Transverse colon (tissue), 4 donors: Measurements from ENCODE around the gene PRKAG3. TPM values are rescaled to one million over a fixed set of nuclear protein-coding genes. Genes with fewer than 3 reads are reported as not detected.

Experiments used
- DNase-seq: peaks from one replicate; pipeline ENCODE4 v3.0.0-alpha.2; 2019
- H3K27ac ChIP-seq, 4 donors: fragments of 200-600 bp; sonication (generic); 2 replicates each; pipeline ENCODE4 v1.5.1; 2016 to 2018; ENCODE audit warnings: inconsistent platforms in 4 of 4
- H3K27me3 ChIP-seq: fragments of 200-600 bp; sonication (generic); 2 replicates; pipeline ENCODE4 v1.5.1; 2017; ENCODE audit warnings: inconsistent platforms
- H3K36me3 ChIP-seq, 4 donors: fragments of 200-600 bp; sonication (generic); 2 replicates each; pipeline ENCODE4 v1.5.1; 2017 to 2019; ENCODE audit warnings: inconsistent platforms in 4 of 4
- H3K4me1 ChIP-seq, 4 donors: fragments of 200-600 bp; sonication (generic); 2 replicates each; pipeline ENCODE4 v1.5.1; 2017 to 2020; ENCODE audit warnings: inconsistent platforms in 4 of 4
- H3K4me3 ChIP-seq, 4 donors: fragments of 200-600 bp; sonication (generic); 1 replicate in 1 of 4; 2 replicates in 3 of 4; pipeline versions ENCODE4 v1.5.1 to v1.6.1; 2017 to 2019; ENCODE audit warnings: inconsistent platforms in 4 of 4
- H3K9me3 ChIP-seq, 2 donors: fragments of 200-600 bp; sonication (generic); 2 replicates each; pipeline ENCODE4 v1.5.1; 2017 to 2019; ENCODE audit warnings: inconsistent platforms in 2 of 2
- EP300 ChIP-seq: sonication (generic); formaldehyde crosslinking; IDR thresholded peaks from one replicate; pipeline ENCODE4 v1.6.1; 2017; ENCODE audit warnings: antibody characterized with exemption, low read depth
- POLR2A ChIP-seq: fragments of 450-650 bp; IDR thresholded peaks from one replicate; pipeline ENCODE4 v1.6.1; 2016; ENCODE audit warnings: antibody characterized with exemption, mild to moderate bottlenecking, moderate library complexity
- POLR2AphosphoS5 ChIP-seq, 3 donors: sonication (generic); formaldehyde crosslinking; IDR thresholded peaks; one replicate each; pipeline ENCODE4 v1.6.1; 2016; ENCODE audit warnings: antibody characterized with exemption in 3 of 3
- WGBS, 2 donors: methylation state at CpG; one replicate each; pipeline ENCODE4 v1.1.5; 2018; ENCODE audit warnings: low coverage in 1 of 2; 5-methylcytosine and 5-hydroxymethylcytosine counted together
- in situ Hi-C, 4 donors: fragments of 200-750 bp; cut with MboI; loops; one replicate each; pipeline versions ENCODE4 v1.15.0 to v1.15.1; 2017; ENCODE audit warnings: low sequenced_read_pairs in 3 of 4, low pct_ligation_motif_present in 1 of 4, low pct_unique_long_range_greater_than_20kb in 1 of 4
- intact Hi-C: fragments of 100-400 bp; cut with DNase I; formaldehyde crosslinking; loops from one replicate; pipeline ENCODE4 v1.15.1; 2023; ENCODE audit warnings: low total_unique reads
- total RNA-seq, 4 donors: library from RNA; depleted of rRNA; stranded (reverse); fragments of >200 nt; gene quantifications; one replicate each; pipeline ENCODE4 v1.1.0, GENCODE V29; 2016
- TF ChIP-seq, protein P1 (sequence below), 5 experiments: fragments of 200-600 bp in 3 of 5; fragments of 450-650 bp in 2 of 5; sonication (generic) in 3 of 5; IDR thresholded peaks; 1 replicate in 2 of 5; 2 replicates in 3 of 5; pipeline ENCODE4 v1.5.1; 2016 to 2017; ENCODE audit warnings: antibody characterized with exemption in 5 of 5, inconsistent platforms in 3 of 5, mild to moderate bottlenecking in 2 of 5, moderate library complexity in 1 of 5

PRKAG3 gene
- total RNA-seq, 4 donors from 2014 or later, result not detected

DNA sequence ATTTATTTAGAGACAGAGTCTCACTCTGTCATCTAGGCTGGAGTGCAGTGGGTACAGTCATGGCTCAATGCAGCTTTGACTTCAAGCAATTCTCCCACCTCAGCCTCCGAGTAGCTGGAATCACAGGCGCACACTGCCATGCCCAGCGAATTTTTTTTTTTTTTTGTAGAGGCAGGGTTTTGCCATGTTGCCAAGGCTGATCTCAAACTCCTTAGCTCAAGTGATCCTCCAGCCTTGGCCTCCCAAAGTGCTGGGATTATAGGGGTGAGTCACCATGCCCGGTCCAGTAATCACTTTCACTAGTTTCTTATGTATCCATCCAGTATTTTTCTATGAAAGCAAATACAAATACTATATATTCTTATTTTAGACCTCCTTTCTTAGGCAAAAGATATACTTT is 24.0 kb downstream of the PRKAG3 start:
- Histone ChIP-seq H3K9me3 (no peaks in the 10 kb centered on the region), H3K27ac (peak overlapping the region in 3 of 4 donors; percentile 61 to 82 (median 73)), H3K4me3 (no peak overlapping the region), H3K4me1 (peaks cover 0 to 17% (median 4%) of the 10 kb centered on the region in 4 donors), H3K27me3 (no peaks in the 10 kb centered on the region), H3K36me3 (peaks cover 0 to 3% (median 0%) of the 10 kb centered on the region in 4 donors)
- TF ChIP-seq EP300 (no peak), POLR2AphosphoS5 (IDR thresholded peaks at IDR 0.05) (no peak), POLR2A (no peak)
- TF ChIP-seq, protein P1, sequence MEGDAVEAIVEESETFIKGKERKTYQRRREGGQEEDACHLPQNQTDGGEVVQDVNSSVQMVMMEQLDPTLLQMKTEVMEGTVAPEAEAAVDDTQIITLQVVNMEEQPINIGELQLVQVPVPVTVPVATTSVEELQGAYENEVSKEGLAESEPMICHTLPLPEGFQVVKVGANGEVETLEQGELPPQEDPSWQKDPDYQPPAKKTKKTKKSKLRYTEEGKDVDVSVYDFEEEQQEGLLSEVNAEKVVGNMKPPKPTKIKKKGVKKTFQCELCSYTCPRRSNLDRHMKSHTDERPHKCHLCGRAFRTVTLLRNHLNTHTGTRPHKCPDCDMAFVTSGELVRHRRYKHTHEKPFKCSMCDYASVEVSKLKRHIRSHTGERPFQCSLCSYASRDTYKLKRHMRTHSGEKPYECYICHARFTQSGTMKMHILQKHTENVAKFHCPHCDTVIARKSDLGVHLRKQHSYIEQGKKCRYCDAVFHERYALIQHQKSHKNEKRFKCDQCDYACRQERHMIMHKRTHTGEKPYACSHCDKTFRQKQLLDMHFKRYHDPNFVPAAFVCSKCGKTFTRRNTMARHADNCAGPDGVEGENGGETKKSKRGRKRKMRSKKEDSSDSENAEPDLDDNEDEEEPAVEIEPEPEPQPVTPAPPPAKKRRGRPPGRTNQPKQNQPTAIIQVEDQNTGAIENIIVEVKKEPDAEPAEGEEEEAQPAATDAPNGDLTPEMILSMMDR (IDR thresholded peaks at IDR 0.05), result no peak
- intact Hi-C loops, result no loop called here
- DNase-seq, result no peak
- in situ Hi-C loops, result no loop called here
- whole genome bisulfite sequencing, 2 donors, result 71 to 86% methylated on average over 2 to 4 of the region's 4 CpGs

DNA sequence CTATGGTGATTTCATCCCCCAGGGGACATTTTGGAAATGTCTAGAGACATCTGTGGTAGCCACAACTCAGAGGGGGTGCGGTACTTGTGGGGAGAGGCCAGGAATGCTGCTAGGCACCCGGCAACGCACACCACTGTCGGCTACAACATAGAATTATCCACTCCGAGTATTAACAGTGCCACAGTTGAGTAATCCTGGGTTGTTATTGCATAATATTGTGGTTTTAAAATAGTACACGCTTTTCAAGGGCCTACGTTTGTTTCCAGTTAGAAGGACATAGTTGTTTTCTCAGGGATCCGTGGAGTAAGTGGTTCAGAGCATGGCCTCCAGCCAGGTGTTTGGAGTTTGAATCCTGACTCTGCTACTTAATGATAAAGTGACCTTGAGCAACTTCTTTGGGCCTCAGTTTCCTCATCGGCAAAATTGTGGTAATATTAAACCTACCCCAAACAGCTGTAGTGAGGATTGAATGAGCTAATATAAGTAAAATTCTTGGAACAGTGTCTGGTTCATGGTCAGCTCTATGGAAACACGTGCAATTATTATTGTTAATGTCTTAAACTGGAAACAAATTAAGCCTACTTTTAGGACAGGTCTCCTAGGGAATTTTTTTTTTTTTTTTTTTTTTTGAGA is 25.1 kb downstream of the PRKAG3 start:
- WGBS, 2 donors, result 42 to 53% methylated on average over 3 to 10 of the region's 10 CpGs
- intact Hi-C loops, result no loop called here

DNA sequence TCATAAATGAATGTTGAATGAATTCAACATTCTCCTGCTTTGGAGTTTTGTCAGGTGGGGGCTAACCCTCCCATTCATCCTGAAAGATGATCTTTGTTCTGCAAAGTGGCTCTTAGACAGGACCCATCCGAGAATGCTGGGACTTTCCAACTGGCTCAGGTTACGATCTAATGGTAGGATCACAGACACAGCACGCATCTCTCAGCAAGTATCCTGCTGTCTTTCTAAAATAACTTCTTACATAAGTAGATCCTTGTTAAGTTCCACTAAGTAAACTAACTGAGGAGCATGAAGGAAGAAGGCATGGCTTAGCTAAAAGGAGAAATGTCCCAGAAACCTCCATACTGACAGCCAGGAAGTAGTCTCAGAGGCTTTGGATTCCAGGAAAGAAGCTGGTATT is 26.0 kb downstream of the PRKAG3 start:
- peaks cover 0 to 24% (median 4%) of the 10 kb centered on the region in 4 donors for H3K4me1 ChIP-seq
- peak overlapping the region; percentile 37 to 82 (median 67) for H3K27ac ChIP-seq
- 33% methylated on average over 3 of the region's 3 CpGs; no CpG with 5 or more reads in 1 of the 2 donors for WGBS, 2 donors
- no peaks in the 10 kb centered on the region for H3K36me3 ChIP-seq
- intact Hi-C loops (no loop called here), in situ Hi-C loops (no loop called here)
- TF ChIP-seq POLR2AphosphoS5 (IDR thresholded peaks at IDR 0.05) (peak in 1 of 3 donors; percentile 26), POLR2A (no peak)
- H3K4me3 ChIP-seq, result no peak overlapping the region
- no peaks in the 10 kb centered on the region for H3K9me3 ChIP-seq
- no peak for DNase-seq
- H3K27me3 ChIP-seq, result no peaks in the 10 kb centered on the region

More for the DNA sequence above, 25.1 kb downstream of the PRKAG3 start:
- Histone ChIP-seq H3K4me3 (no peak overlapping the region), H3K4me1 (peaks cover 0 to 24% (median 4%) of the 10 kb centered on the region in 4 donors), H3K27me3 (no peaks in the 10 kb centered on the region), H3K27ac (peak overlapping the region; percentile 37 to 82 (median 67)), H3K9me3 (no peaks in the 10 kb centered on the region), H3K36me3 (no peaks in the 10 kb centered on the region)
- in situ Hi-C loops, result no loop called here
- DNase-seq, result peak; percentile 53
- TF ChIP-seq POLR2A (no peak), POLR2AphosphoS5 (IDR thresholded peaks at IDR 0.05) (peak; percentile 64 to 87 (median 79)), EP300 (peak; percentile 79)
- TF ChIP-seq, protein P1 (IDR thresholded peaks at IDR 0.05), result no peak

DNA sequence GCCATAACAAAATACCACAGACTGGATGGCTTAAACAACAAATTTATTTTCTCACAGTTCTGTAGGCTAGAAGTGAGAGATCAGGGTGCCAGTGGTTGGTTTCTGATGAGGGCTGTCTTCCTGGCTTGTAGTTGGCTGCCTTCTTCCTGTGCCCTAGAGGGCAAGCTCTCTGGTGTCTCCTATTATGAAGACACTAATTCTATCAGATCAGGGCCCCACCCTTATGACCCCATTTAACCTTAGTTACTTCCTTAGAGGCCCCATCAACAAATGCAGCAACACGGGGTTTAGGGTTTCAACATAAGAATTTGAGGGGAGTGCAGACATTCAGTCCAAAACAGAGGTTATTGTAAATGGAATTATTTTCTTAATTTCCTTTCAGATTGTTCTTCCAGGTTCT is 26.8 kb downstream of the PRKAG3 start:
- intact Hi-C loops, result no loop called here
- no peak overlapping the region for H3K4me3 ChIP-seq
- H3K27ac ChIP-seq, result peak overlapping the region in 2 of 4 donors; percentile 37 to 61
- no peaks in the 10 kb centered on the region for H3K27me3 ChIP-seq
- DNase-seq, result no peak
- H3K9me3 ChIP-seq, result no peaks in the 10 kb centered on the region
- peaks cover 0 to 24% (median 4%) of the 10 kb centered on the region in 4 donors for H3K4me1 ChIP-seq
- WGBS, 2 donors, result 93 to 100% methylated on average over 1 of the region's 1 CpG
- in situ Hi-C loops, result no loop called here
- TF ChIP-seq POLR2AphosphoS5 (IDR thresholded peaks at IDR 0.05), result no peak
- no peak for TF ChIP-seq POLR2A
- TF ChIP-seq EP300, result no peak
- TF ChIP-seq, protein P1 (IDR thresholded peaks at IDR 0.05), result no peak
- no peaks in the 10 kb centered on the region for H3K36me3 ChIP-seq
